NCI-H2107 treated with DMSO at 0.1 percent for 48 hours (cell line): ENCODE measurements around the gene PDE5A.
"Not testable (repeated sequence)": the region's sequence is repeated elsewhere in the genome, so short reads cannot be mapped to it uniquely, and the experiment has no call there.

Experiments used
- DNase-seq: peaks from one replicate; lab custom pipeline; 2025; ENCODE audit not compliant: unreplicated experiment; lab: John Stamatoyannopoulos, UW

The PDE5A gene

DNA sequence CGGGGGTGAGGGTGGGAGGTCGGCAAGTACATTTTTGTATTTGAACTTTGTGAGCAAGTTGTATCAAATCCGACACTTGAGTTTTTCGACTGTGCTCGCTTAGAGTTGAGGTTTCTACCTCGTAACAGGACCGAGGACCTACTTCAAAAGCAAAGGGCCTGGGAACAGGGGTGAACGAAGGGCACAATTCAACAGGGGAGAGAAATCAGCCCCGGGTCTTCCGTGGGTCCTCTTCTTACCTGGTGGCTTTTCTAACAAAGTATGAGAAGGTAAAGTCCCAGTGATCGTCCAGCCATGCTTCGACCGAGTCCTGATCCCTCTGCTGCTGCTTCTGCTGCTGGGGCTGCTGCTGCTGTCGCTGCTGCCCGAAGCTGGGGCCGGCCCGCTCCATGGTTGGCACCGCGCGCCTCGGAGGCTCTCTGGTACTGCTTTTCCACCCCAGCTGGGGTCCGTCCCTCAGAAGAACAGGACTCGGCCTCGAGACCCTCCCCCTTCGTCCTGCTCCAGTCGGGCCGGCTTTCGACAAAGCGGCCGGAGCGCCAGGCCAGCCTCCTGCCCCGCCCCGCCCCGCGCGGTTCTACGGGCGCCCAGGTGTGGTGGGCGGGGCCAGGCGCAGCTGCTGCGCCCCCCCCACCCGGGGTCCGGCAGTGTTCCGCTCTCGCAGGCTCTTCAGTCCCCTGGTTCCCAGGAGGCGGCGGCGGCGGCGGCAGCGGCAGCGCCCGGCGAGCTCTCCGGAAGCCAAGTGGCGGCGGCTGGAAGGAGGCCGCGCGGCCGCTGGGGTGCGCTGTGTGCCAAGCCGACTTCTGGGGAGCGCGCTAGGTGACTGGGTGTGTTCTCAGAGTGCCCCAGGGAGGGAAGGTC, at the start of gene PDE5A:
Gene PDE5A (minus strand): TSS at position 524 of the 861 bp plus-strand sequence. CDS start 133 bp downstream, at position 391.
- peak; percentile 36 for DNase-seq

DNA sequence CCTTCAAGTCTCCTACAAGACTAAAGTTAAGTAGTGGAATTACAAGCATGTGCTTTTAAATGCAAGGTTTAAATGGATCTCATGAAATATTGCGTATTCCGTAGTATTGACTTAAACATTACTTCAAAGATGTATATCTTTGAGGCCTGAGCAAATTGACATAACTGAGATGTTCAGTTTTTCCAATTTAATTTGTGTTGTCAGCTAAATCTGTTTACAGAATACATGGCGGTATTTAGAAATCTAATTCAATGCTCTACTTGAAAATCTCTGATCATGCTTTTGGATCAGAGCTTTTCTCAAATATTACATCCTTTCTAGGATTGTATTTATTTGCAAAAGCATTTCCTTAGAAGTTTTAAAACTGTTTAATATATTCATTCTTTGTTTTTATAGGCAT, 47.5 kb upstream of the PDE5A start:
- no peak for DNase-seq

DNA sequence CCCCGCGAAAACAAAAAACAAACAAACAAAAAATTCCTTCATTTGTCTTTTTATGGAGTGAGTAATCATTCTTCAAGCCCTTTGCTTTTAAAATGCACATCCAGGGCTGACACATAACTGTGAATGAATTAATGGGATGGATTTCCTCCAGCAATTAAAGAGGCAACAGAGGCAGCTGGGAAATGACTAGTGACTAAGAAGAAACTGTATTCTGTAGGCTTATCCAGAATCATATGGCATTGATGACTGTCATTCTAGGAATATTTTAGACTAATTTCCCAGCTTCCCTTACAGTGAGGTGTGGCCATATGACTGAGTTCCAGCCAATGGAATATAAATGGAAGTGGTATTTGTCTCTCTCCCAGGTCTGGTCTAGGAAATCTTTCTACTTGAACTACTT, 46.8 kb upstream of the PDE5A start:
- DNase-seq = no peak

- DNase-seq = no peak
Measured at GRCh38 chr4:119672938-119673337, 44.3 kb upstream of the PDE5A start.

GRCh38 chr4:119672086-119672485, 43.5 kb upstream of the PDE5A start:
- DNase-seq = no peak

- DNase-seq = no peak
Measured at GRCh38 chr4:119671205-119671604, 42.6 kb upstream of the PDE5A start.

- DNase-seq = no peak
Measured at GRCh38 chr4:119667802-119668201, 39.2 kb upstream of the PDE5A start.

DNA sequence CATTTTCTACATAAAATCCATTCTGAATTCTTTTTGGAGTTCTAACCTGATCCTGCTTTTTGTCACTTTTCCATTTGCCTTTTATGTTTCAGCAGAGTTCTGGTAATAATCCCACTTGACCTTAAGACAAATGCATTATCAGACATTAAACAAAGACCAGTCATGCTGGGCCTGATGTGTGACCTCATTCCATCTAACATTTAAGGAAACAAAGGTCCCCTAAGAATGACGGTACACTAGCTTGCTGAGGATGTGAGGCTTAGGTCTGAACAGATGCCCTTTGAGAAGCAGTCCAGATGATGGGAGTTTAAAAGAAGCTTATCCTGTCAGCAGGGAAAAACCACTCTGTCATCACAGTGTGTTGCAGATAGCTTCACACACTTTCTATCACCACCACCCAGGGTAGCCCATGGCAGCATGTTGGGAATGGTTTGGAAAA, 38.1 kb upstream of the PDE5A start:
- no peak for DNase-seq

DNA sequence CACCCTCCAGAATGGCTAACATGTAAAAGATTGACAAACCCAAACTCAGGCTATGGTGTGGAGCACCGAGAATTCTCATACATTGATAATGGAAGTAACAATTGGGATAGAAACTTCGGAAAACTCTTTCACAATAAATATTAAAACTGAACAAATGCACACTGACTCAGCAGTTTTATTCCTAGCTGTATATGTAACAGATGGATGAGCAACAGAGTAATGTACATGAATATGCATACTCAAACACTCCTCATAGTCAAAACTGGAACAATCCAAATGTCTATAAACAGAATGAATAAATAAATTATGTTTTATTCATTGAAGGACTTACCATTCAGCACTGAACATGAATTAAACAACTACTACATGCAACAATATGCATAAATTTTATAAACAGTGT, 37.1 kb upstream of the PDE5A start:
- no peak for DNase-seq

GRCh38 chr4:119664168-119664907, 35.7 kb upstream of the PDE5A start:
- no peak for DNase-seq

DNA sequence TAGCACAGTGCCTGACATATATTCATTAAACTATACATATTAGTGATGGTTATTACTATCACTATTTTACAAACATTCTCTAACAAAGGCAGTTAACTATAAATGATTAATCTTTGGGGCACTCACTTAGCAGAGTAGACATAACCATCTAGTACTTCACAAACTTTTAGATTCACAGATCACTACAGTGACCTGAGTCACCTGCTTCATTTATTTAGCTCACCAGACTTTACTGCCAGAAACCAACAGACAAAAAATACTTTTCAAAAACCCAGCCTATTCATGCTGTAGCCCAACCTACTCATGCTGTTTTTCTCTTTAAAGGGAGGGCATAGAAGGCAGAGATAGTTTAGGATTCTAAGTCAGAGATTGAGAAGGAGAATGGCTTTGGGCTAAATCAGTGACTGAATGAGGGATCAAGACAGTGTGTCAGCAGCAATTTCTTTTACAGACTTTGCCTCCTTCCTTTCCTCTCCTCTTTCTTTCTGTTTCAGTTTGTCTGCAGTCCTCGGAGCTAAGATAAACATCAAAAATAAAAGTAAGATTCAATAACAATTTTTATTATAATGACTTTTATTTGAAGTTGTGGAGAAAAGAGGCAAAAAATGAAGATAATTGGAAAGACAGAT, 34.7 kb upstream of the PDE5A start:
- no peak for DNase-seq

DNA sequence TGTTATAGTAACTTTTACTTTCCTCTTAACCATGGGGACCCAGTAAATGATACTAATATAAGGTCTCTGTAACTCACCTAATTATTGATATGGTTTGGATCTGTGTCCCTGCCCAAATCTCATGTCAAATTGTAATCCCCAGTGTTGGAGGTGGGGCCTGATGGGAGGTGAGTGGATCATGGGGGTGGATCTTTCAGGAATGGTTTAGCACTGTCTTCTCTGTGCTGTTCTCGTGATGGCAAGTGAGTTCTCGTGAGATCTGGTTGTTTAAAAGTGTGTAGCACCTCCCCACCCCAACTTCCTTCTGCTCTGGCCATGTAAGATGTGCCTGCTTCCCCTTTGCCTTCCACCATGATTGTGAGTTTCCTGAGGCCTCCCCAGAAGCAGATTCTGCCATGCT, 34.0 kb upstream of the PDE5A start:
- not testable (repeated sequence) for DNase-seq

DNA sequence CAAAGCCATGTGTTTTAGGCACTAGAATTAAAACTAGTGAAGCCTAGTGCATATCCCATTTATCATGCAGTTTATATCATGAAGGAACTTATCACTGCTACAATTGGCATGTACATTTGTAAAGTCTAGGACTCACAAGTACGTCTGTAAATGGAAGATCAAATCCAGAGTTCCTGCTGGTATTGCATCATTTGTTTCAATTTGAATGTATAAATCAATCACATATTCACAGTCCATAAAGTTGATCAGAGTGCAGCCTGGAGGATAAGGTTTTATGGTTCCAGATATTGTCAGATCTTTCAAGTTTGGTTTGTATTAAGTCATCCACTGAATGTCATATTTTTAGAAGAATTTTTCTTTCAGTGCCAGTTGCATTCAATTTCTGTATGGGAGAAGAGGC, 32.6 kb upstream of the PDE5A start:
- DNase-seq = no peak

DNA sequence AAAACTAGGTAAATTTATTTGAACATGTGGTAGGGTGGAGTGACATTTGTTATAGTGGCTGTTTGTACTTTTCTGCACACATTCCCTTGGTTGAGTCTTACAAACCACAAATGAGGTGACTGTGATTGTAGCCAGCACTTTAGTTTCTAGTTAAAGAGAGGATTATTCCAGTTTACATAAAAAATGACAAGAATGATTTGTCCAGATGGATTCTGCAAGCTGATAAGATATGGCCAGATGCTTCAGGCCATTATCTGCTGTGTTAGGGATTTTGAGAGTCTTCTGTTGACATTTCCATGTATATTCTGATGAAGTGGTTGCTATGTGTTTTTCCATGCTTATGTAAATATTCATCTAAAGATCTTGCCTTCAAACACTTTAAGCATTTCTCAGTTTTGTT, 31.0 kb upstream of the PDE5A start:
- no peak for DNase-seq

- no peak for DNase-seq
Measured at GRCh38 chr4:119657111-119657611, 28.6 kb upstream of the PDE5A start.

DNA sequence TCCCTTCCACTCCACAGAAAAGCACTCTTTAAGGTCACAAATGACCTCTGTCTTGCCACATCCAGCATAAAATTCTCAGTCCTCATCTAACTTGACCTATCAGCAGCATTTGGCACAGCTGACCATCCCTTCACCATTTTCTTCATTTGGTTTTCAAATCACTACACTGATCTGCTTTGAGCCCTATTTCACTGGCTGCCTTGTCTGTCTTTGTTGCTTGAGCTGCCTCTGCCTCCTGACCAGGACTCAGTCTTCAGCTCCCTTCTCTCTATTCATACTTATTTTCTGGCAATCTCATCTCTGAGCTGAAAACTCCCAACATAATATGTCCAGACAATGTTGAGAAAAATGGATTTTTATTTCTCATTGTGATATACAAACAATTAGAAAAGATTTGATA, 27.7 kb upstream of the PDE5A start:
- no peak for DNase-seq

DNA sequence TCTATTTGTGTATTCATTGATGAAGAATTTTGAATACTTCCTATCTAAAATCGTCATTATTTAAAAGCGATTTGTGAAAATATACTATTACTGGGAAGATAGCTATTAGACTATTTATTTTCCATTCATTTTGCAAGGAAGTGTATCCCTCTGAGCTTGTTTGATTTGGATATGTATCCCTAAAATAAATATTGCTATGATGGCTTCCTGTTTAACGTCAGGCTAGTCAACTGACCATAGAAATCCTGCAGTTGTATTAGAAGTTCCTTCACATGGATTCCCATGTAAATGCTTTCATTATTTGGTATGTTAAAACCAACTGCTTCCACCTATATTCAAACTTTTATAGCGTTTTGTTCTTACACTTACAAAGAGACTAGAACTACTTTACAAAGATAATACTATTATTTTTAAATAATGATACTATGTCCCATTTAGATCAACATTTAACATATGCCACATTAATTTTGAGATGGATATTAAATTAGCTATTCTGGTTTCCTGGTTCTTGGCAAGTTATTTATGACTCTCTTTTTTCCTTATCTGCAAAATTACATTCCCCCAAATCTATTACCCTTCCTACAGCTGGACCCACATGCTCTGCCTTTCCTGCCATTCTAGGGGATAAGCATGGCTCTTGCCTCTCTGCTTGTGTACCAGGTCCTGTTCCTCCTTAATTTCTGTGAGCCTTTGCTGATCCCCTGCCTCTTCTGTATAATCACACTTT, 26.7 kb upstream of the PDE5A start:
- no peak for DNase-seq

DNA sequence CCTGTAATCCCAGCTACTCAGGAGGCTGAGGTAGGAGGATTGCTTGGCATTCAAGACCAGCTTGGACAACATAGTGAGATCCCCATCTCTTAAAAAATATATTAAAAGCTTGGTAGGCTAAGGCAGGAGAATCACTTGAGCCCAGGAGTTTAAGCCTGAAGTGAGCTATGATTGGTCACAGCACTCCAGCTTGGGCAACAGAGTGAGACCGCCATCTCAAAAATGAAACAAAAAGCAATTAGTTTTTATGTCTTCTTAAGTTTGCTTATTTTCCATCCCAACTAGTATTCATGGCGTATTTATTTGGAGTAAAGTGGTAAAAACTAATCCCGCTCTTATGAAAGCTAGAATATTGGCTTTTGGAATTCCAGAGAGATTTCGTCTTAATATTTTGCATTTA, 25.4 kb upstream of the PDE5A start:
- DNase-seq = no peak

- no peak for DNase-seq
Measured at GRCh38 chr4:119652998-119653397, 24.4 kb upstream of the PDE5A start.

- DNase-seq = no peak
Measured at GRCh38 chr4:119648398-119648797, 19.8 kb upstream of the PDE5A start.

- DNase-seq = no peak
Measured at GRCh38 chr4:119647558-119647957, 19.0 kb upstream of the PDE5A start.
